Measurements from ENCODE around the gene MT1H. TPM values are rescaled to one million over a fixed set of nuclear protein-coding genes. Genes with fewer than 3 reads are reported as not detected.
A peak's percentile ranks its signal among the peaks of the same experiment; 100 is the strongest.

The MT1H gene
- total RNA-seq, 3 donors from 2014 or later = 0.71 to 7.0 (median 2.7) TPM

DNA sequence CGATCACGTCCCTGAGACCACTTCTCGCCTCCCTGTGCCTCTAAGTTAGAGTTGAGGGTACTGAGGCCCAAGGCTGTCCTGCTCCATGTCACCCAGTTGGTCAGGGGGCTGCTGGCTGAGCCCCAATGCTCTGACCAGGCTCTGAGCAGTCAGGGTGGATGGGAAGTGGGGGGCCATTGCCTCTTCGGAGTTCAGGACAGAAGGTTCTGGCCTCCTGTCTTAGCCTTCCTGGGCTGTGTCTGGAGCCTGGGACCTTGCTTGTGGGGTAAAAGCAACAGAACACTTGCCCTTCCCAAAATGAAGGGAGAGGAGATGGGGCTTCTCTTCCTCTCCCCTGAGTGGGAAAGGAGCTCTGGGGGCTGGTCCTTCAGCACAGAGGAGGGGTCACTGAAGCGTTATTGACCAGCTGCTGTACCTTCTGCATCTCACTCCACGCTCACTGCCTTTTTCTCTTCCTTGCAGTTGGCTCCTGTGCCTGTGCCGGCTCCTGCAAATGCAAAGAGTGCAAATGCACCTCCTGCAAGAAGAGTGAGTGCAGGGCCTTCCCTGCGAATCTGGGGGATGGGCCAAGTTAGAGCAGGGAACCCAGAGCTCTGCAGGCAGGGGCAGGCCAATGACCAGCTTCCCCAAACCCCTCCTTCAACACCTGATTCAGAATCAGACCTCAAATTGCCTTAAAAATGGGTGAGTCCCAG is 13.2 kb downstream of the MT1H start:
- DNase-seq (no peak), ATAC-seq (peak; percentile 5 to 7)
- peaks cover 10% of the 10 kb centered on the region for H3K36me3 Mint-ChIP-seq (ENCODE audit: insufficient read depth)
- H3K9me3 Mint-ChIP-seq = no peaks in the 10 kb centered on the region
- H3K4me3 Mint-ChIP-seq = peak overlapping the region; percentile 94
- H3K27me3 Mint-ChIP-seq (ENCODE audit: low read depth) = no peaks in the 10 kb centered on the region
- peaks cover 22% of the 10 kb centered on the region for H3K4me1 Mint-ChIP-seq (ENCODE audit: low read depth)

DNA sequence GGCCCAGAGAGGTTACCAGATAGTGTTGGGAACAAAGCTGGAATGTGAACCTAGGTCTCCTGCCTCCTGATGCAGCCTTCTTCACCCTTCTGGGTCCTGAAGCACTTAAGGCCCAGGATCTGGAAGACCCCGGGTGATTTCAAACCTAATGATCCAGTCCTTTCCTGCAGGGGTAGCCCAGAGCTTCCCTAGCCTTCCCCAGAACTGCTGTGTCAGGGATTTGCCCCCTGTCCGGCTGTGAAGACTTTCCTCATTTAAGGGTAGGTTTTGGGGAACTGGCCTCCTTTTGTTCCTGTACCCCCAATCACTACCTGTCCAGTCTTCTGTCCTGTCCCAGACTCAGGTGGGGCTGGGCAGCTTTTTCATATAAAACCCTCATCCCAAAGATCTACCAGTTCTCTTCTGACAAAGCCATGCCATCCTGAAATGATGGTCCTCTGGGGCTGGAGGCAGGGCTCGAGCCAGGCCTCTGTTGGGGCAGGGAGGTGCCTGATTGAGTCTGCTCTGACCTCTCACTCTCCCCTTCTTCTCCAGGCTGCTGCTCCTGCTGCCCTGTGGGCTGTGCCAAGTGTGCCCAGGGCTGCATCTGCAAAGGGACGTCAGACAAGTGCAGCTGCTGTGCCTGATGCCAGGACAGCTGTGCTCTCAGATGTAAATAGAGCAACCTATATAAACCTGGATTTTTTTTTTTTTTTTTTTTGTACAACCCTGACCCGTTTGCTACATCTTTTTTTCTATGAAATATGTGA is 14.0 kb downstream of the MT1H start:
- no peak for ATAC-seq
- Mint-ChIP-seq H3K9me3 (no peaks in the 10 kb centered on the region), H3K27me3 (ENCODE audit: low read depth) (no peaks in the 10 kb centered on the region)

DNA sequence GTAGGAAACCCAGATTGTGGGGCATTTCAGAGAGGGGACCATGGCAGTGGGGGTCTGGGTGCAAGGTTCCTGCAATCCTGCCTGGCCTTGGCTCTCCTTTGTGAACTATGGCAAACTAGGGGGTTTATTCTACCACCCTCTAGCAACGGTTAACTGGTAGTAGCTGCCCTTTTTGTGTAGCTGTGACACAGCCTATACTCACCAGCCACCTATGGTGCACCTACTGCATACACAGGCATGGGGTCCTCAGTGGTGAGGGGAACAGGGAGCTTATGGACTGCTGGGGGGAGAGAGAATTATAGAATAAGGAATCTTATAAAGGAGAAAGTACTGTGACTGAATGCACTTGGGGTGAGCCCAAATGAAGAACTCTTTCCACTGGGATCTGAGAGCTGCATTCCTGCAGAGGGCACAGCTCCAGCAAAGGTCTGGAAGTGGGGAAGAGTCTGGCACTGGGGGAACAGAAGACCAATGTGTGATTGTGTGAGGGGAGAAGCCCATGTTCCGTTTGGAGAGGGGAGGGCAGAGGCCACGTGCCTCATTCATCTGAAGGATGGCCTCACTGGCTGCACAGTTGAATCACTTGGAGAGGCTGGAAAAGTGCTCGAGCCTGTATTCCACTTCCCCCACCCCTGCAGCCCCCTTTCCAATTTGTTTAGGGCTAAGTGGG is 14.8 kb downstream of the MT1H start:
- no peak for DNase-seq
- Mint-ChIP-seq H3K4me3 (peak overlapping the region; percentile 94), H3K4me1 (ENCODE audit: low read depth) (peaks cover 22% of the 10 kb centered on the region), H3K36me3 (ENCODE audit: insufficient read depth) (peaks cover 10% of the 10 kb centered on the region), H3K9me3 (no peaks in the 10 kb centered on the region), H3K27me3 (ENCODE audit: low read depth) (no peaks in the 10 kb centered on the region)
- ATAC-seq = no peak

More for the DNA sequence above, 14.0 kb downstream of the MT1H start:
- H3K4me1 Mint-ChIP-seq (ENCODE audit: low read depth) = peaks cover 22% of the 10 kb centered on the region
- H3K4me3 Mint-ChIP-seq = peak overlapping the region; percentile 94
- no peak for DNase-seq
- peaks cover 10% of the 10 kb centered on the region for H3K36me3 Mint-ChIP-seq (ENCODE audit: insufficient read depth)

DNA sequence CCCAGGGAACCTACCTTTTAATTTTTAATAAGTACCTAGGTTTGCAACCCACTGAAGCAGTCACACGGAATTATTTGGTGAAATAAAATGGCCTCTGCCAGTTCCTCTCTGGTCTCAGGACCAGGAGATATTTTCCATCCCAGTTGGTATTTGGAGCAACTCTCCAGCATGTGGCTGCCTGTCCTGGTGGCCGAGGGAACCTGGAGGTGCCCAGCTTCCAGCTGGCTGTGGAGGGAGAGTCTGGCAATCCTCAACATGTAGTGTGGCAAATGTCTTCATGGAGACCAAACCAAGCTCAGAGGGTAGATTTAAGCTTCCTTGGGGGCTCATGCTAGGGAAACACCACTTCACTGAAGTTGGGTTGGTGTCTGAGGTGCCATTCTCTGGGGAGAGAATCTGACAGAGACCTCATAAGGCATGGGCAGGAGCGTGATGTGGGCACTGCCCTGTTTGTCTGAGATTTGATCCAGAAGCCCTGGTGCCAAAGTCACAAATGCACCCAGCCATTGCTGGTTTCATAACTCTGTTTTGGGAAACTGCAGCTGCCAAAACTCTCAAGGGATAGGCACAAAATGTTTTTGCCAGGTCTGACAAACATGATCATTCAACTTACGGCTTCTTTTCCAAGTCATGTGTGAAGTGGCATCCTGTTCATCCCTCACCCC is 15.4 kb downstream of the MT1H start:
- ATAC-seq (no peak), DNase-seq (no peak)
- H3K36me3 Mint-ChIP-seq (ENCODE audit: insufficient read depth) = peaks cover 10% of the 10 kb centered on the region
- H3K4me3 Mint-ChIP-seq = no peak overlapping the region
- H3K9me3 Mint-ChIP-seq = no peaks in the 10 kb centered on the region
- no peaks in the 10 kb centered on the region for H3K27me3 Mint-ChIP-seq (ENCODE audit: low read depth)
- H3K4me1 Mint-ChIP-seq (ENCODE audit: low read depth) = peaks cover 22% of the 10 kb centered on the region

DNA sequence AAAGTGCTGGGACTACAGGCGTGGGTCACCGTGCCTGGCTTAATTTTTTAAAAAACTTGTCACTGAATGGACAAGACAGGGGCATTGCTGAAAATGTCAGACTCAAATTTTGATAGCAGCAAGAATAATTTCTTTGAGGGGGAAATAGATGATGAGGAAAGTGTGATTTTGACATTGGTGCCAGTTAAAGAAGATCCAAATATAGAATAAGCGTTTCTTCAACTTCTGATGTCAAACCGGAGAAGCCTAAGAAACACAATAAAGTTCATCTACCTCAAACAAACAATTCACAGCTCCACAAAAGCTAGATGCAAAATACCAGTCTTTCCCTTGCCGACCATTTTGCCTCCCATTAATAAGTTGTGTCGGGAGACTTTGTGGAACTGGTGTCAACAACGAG is 17.1 kb downstream of the MT1H start:
- Mint-ChIP-seq H3K4me3 (no peak overlapping the region), H3K9me3 (no peaks in the 10 kb centered on the region), H3K27me3 (ENCODE audit: low read depth) (no peaks in the 10 kb centered on the region), H3K4me1 (ENCODE audit: low read depth) (peaks cover 17% of the 10 kb centered on the region), H3K36me3 (ENCODE audit: insufficient read depth) (peaks cover 10% of the 10 kb centered on the region)
- DNase-seq (no peak), ATAC-seq (no peak)

DNA sequence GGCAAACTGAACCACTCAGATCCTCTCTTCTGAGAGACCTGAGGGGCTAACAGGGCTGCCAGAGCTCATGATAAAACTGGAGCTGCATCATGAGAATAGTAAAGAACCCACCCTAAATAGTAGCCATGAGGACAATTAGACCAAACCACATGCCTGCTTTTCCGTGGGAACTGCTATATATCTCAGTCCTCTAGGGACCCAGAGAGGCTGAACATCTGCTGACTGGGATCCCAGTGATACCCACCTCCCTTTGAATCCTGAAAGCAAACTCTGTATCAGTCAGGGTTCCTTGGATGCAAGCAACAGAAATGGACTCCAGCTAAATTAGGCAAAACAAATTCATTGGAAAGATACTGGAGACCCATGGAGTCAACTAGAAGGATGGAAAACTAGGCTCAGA is 19.1 kb downstream of the MT1H start:
- Mint-ChIP-seq H3K36me3 (ENCODE audit: insufficient read depth) (peaks cover 6% of the 10 kb centered on the region), H3K4me1 (ENCODE audit: low read depth) (peaks cover 7% of the 10 kb centered on the region), H3K4me3 (no peak overlapping the region), H3K9me3 (no peaks in the 10 kb centered on the region), H3K27me3 (ENCODE audit: low read depth) (no peaks in the 10 kb centered on the region)
- DNase-seq = no peak
- ATAC-seq = no peak

DNA sequence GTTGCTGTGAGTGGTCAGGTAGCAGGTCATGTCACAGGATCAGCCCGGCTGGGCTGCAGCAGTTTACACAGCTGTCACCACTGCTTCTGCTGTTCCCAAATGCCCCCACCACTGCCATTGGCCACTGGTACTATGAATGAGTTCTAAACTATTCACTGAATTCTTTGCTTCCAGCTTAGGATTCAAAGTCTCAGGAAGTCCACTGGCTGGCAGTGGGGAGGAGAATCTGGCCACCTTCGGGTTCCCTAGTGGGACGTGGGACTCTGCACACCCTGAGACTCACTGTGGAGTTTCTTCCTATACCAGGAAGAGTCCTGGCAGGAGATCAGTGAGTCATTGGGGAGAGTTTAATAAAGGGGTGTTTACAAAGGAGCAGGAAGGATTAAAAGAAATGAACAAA is 19.6 kb downstream of the MT1H start:
- H3K27me3 Mint-ChIP-seq (ENCODE audit: low read depth) = no peaks in the 10 kb centered on the region
- no peak for ATAC-seq
- H3K36me3 Mint-ChIP-seq (ENCODE audit: insufficient read depth) = peaks cover 5% of the 10 kb centered on the region
- H3K9me3 Mint-ChIP-seq = no peaks in the 10 kb centered on the region
- H3K4me3 Mint-ChIP-seq = no peak overlapping the region
- H3K4me1 Mint-ChIP-seq (ENCODE audit: low read depth) = peaks cover 3% of the 10 kb centered on the region
- DNase-seq = no peak

DNA sequence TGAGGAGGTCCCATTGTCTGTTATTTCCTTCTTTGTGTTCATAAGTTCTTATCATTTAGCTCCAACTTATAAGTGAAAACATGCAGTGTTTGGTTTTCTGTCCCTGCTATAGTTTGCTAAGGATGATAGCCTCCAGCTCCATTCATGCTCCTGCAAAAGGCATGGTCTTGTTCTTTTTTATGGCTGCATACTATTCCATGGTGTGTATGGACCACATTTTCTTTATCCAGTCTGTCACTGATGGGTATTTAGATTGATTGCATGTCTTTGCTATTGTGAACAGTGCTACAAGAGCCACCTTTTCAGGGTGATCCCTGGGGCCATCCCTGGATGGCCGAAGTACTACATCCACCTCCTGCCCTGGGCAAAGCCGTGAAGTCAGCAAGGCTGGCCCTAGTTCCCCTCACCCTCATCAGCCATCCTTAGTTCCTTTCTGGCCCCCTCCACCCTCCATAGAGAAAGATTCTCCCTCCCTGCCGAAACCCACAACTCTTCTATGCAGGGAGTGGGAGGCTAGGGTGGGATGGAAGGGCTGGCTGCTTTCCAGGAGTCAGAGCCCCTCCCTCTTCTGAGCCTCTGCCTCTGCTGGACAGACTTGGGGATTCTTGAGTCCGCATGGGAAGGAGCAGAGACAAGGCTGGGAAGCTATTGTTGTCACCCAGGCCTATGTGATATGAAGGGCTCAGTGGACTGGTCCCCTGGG is 21.0 kb downstream of the MT1H start:
- ATAC-seq = no peak
- no peak overlapping the region for H3K4me3 Mint-ChIP-seq
- no peaks in the 10 kb centered on the region for H3K4me1 Mint-ChIP-seq (ENCODE audit: low read depth)
- no peaks in the 10 kb centered on the region for H3K27me3 Mint-ChIP-seq (ENCODE audit: low read depth)
- DNase-seq = no peak
- no peaks in the 10 kb centered on the region for H3K9me3 Mint-ChIP-seq
- H3K36me3 Mint-ChIP-seq (ENCODE audit: insufficient read depth) = peaks cover 5% of the 10 kb centered on the region

DNA sequence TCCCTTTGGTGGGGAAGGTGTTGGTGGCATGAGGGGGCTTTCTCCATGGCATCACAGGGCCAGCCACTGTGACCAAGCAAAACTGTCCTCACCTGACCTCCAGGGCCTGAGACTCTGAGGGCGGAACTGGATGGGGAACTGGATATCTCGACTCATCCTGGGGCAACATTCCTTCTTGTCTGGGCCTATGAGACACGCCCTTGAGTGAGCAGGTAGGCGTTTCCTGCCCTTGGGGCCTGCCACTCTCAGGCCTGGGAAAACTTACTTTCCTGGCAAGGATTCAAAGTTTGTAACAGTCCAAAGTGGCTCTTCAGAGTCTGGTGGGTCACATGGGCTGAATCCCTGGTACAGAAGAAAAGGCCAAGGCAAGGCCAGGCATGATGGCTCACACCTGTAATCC is 22.3 kb downstream of the MT1H start:
- Mint-ChIP-seq H3K4me3 (no peak overlapping the region), H3K27me3 (ENCODE audit: low read depth) (no peaks in the 10 kb centered on the region), H3K36me3 (ENCODE audit: insufficient read depth) (no peaks in the 10 kb centered on the region), H3K9me3 (no peaks in the 10 kb centered on the region), H3K4me1 (ENCODE audit: low read depth) (no peaks in the 10 kb centered on the region)
- DNase-seq = no peak
- ATAC-seq = no peak

DNA sequence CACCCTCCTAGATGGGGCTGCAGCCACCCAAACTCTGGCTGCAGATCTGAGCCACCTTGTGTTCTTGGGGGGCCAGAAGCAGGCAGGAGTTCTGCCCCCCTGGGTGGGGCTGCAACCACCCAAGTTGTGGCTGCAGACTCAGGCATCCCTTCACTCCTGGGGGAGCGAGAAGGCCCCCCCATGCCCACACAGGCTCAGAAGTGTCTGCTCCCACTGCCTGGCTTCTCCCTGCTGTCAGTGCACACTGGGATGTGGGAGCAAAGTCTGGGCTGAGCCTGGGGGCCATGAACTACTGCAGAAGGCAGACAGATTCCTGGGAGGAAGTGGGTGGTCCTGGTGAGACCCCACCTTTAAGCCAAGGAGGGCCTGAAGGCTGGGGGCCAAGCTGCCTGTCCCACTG is 25.6 kb downstream of the MT1H start:
- Mint-ChIP-seq H3K4me3 (no peak overlapping the region), H3K4me1 (ENCODE audit: low read depth) (no peaks in the 10 kb centered on the region), H3K9me3 (peaks cover 7% of the 10 kb centered on the region), H3K27me3 (ENCODE audit: low read depth) (no peaks in the 10 kb centered on the region), H3K36me3 (ENCODE audit: insufficient read depth) (no peaks in the 10 kb centered on the region)
- DNase-seq (no peak), ATAC-seq (no peak)

DNA sequence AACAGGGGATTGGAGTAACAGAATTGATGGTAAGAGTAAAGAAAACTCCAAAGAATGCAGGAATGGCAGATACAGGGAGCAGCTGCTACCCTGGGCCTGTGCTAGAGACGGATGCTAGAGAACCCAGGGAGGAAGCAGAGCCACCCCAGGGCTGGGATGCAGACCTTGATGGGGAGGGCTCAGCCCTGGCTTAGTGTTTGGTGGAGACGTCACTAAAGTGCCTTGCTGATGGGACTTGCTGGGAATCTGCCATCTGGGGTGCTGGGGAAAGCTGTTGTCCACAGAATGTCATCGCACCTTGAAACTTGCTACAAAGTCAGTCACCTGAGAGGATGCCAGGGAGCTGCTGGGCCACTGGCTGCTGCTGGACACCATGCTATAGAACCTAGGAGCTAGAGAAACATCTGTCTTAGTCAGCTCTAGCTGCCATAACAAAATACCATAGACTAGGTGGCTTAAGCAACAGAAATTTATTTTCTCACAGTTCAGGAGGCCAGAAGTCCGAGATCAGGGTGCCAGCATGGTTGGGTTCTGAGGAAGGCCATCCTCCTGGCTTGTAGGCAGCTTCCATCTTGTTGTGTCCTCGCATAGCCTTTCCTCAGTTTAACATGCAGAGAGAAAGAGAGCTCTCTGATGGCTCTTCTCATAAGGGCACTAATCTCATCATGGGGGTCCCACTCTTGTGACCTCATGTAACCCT is 28.0 kb downstream of the MT1H start:
- Mint-ChIP-seq H3K27me3 (ENCODE audit: low read depth) (no peaks in the 10 kb centered on the region), H3K9me3 (peaks cover 7% of the 10 kb centered on the region), H3K36me3 (ENCODE audit: insufficient read depth) (no peaks in the 10 kb centered on the region), H3K4me3 (no peak overlapping the region), H3K4me1 (ENCODE audit: low read depth) (peaks cover 7% of the 10 kb centered on the region)
- no peak for ATAC-seq
- DNase-seq = no peak

DNA sequence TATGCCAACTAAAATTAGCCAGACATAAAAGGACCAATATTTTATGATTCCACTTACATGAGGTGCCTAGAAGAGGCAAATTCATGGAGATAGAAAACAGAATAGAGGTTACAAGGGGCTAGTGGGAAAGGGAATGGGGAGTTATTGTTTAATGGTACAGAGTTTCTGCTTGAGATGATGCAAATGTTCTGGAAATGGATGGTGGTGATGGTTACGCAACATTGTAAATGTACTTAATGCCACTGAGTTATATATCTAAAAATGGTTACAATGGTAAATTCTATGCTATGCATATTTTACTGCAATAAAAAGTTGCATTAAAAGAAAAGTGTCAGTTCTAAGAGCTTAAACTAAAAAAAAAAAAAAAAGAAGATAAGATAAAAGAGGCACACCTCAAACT is 30.6 kb downstream of the MT1H start:
- Mint-ChIP-seq H3K27me3 (ENCODE audit: low read depth) (no peaks in the 10 kb centered on the region), H3K36me3 (ENCODE audit: insufficient read depth) (no peaks in the 10 kb centered on the region), H3K4me1 (ENCODE audit: low read depth) (peaks cover 7% of the 10 kb centered on the region), H3K4me3 (no peak overlapping the region), H3K9me3 (peaks cover 7% of the 10 kb centered on the region)
- no peak for DNase-seq
- ATAC-seq = no peak

DNA sequence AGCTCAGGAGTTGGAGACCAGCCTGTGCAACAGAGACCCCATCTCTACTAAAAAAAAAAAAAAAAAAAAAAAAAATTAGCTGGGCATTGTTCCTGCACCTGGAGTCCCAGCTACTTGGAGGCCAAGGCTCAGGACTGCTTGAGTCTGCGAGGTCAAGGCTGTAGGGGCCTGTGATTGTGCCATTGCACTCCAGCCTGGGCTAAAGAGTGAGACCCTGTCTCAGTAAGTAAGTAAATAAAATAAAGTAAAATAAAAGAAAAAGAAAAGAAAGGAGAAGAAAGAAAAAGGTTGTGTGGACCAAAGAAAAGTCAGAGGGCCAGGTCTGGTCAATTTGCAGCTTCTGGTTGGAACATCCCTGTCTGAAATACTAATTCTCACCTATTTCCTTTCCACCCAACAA is 31.0 kb downstream of the MT1H start:
- Mint-ChIP-seq H3K36me3 (ENCODE audit: insufficient read depth) (no peaks in the 10 kb centered on the region), H3K4me1 (ENCODE audit: low read depth) (peaks cover 7% of the 10 kb centered on the region), H3K9me3 (peaks cover 7% of the 10 kb centered on the region), H3K27me3 (ENCODE audit: low read depth) (no peaks in the 10 kb centered on the region), H3K4me3 (no peak overlapping the region)
- DNase-seq (no peak), ATAC-seq (no peak)

All from activated T-cell treated with anti-CD3 and anti-CD28 coated beads, Interleukin-2, amount 50 U/mL, for 4 hours (primary cell).